Measurements from ENCODE around the gene PARD3. TPM values are rescaled to one million over a fixed set of nuclear protein-coding genes. Genes with fewer than 3 reads are reported as not detected.

PARD3 gene
- total and polyA plus RNA-seq, 10 of the 15 experiments (the other 5 are each of a cell fraction or from before 2014, with no cell fraction given): 2.6 to 43.1 (median 13.9) TPM

DNA sequence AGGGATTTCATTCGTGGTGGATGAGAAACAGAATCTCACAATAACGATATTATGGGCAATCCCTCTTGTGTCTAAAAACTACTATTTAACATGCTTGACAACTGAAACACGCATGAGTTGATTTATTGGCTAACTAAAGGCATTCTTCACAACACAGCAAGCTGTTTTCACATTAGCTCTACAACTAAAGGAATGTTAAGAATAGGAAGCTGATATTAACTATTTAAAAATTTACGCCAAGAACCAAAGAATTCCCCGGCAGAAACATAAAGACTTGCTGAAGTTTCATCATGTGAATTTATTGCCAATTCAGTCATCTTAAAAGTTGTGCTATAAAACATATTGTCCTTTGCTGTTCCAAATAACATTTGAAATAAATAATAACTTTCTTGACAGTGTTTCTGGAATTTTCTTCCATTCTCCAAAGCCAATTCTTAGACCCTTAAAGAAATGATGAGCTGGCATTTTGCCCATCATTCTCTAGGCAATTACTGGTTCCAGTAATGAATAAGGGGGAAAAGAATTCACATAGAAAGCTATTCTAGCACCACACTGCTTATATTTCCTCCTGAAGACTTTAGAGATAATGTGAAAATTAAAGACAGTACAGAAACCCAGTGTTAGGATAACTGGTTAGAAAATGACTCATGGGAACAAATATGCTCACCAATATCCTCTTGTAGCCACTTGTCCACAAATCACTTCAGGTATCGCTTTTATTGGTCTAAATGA, 233.1 kb downstream of the PARD3 start:
- Histone ChIP-seq H3K27me3 (replicated peaks in 1 of 2; ENCODE audit: control insufficient read depth in 2 of 2, insufficient read depth in 2 of 2, low read length in 1 of 2) (no peaks in the 10 kb centered on the region), H2AFZ (ENCODE audit: control insufficient read depth, low read depth, low read length) (no peak overlapping the region), H3K4me3 (no peak overlapping the region), H3K4me1 (ENCODE audit: control insufficient read depth, insufficient read depth, low read length) (no peaks in the 10 kb centered on the region), H3K9me3 (replicated peaks; ENCODE audit: control insufficient read depth, insufficient read depth, low read length) (no peaks in the 10 kb centered on the region), H3K4me2 (ENCODE audit: control insufficient read depth, insufficient read depth) (no peak overlapping the region), H3K9ac (ENCODE audit: control insufficient read depth, insufficient read depth, low read length) (no peak overlapping the region), H3K36me3 (ENCODE audit: control insufficient read depth in 2 of 2, insufficient read depth in 2 of 2, low read length in 1 of 2) (no peaks in the 10 kb centered on the region), H4K20me1 (ENCODE audit: control insufficient read depth, insufficient read depth) (no peaks in the 10 kb centered on the region), H3K27ac (ENCODE audit: control insufficient read depth, insufficient read depth) (no peak overlapping the region), H3K79me2 (ENCODE audit: control insufficient read depth, insufficient read depth, low read length) (no peaks in the 10 kb centered on the region)
- POLR2A ChIA-PET: interaction anchor here (0.6 to 1.4 kb wide), 2 partner anchors 9 to 563 kb away, joined by 3 to 4 read pairs; no protein-coding TSS in a partner anchor
- intact Hi-C loops (cut with micrococcal nuclease; ENCODE audit: unreplicated experiment): no loop called here
- no peak for ATAC-seq
- DNase-seq (ENCODE audit: low read depth, low spot score): no peak
- BruUV-seq (replicated peaks): no TSS peak
- no peak for TF ChIP-seq CBX5 (IDR thresholded peaks at IDR 0.05; ENCODE audit: low read depth)
- TF ChIP-seq, protein P1, sequence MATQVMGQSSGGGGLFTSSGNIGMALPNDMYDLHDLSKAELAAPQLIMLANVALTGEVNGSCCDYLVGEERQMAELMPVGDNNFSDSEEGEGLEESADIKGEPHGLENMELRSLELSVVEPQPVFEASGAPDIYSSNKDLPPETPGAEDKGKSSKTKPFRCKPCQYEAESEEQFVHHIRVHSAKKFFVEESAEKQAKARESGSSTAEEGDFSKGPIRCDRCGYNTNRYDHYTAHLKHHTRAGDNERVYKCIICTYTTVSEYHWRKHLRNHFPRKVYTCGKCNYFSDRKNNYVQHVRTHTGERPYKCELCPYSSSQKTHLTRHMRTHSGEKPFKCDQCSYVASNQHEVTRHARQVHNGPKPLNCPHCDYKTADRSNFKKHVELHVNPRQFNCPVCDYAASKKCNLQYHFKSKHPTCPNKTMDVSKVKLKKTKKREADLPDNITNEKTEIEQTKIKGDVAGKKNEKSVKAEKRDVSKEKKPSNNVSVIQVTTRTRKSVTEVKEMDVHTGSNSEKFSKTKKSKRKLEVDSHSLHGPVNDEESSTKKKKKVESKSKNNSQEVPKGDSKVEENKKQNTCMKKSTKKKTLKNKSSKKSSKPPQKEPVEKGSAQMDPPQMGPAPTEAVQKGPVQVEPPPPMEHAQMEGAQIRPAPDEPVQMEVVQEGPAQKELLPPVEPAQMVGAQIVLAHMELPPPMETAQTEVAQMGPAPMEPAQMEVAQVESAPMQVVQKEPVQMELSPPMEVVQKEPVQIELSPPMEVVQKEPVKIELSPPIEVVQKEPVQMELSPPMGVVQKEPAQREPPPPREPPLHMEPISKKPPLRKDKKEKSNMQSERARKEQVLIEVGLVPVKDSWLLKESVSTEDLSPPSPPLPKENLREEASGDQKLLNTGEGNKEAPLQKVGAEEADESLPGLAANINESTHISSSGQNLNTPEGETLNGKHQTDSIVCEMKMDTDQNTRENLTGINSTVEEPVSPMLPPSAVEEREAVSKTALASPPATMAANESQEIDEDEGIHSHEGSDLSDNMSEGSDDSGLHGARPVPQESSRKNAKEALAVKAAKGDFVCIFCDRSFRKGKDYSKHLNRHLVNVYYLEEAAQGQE (IDR thresholded peaks at IDR 0.05; ENCODE audit: low read depth, low read length): no peak
- TF ChIP-seq, protein P2, sequence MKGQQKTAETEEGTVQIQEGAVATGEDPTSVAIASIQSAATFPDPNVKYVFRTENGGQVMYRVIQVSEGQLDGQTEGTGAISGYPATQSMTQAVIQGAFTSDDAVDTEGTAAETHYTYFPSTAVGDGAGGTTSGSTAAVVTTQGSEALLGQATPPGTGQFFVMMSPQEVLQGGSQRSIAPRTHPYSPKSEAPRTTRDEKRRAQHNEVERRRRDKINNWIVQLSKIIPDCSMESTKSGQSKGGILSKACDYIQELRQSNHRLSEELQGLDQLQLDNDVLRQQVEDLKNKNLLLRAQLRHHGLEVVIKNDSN (IDR thresholded peaks at IDR 0.05; ENCODE audit: borderline replicate concordance, extremely low read length, insufficient read depth, low read depth, low read length): no peak
- TF ChIP-seq, protein P3, sequence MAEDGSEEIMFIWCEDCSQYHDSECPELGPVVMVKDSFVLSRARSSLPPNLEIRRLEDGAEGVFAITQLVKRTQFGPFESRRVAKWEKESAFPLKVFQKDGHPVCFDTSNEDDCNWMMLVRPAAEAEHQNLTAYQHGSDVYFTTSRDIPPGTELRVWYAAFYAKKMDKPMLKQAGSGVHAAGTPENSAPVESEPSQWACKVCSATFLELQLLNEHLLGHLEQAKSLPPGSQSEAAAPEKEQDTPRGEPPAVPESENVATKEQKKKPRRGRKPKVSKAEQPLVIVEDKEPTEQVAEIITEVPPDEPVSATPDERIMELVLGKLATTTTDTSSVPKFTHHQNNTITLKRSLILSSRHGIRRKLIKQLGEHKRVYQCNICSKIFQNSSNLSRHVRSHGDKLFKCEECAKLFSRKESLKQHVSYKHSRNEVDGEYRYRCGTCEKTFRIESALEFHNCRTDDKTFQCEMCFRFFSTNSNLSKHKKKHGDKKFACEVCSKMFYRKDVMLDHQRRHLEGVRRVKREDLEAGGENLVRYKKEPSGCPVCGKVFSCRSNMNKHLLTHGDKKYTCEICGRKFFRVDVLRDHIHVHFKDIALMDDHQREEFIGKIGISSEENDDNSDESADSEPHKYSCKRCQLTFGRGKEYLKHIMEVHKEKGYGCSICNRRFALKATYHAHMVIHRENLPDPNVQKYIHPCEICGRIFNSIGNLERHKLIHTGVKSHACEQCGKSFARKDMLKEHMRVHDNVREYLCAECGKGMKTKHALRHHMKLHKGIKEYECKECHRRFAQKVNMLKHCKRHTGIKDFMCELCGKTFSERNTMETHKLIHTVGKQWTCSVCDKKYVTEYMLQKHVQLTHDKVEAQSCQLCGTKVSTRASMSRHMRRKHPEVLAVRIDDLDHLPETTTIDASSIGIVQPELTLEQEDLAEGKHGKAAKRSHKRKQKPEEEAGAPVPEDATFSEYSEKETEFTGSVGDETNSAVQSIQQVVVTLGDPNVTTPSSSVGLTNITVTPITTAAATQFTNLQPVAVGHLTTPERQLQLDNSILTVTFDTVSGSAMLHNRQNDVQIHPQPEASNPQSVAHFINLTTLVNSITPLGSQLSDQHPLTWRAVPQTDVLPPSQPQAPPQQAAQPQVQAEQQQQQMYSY (CRISPR knock-in tag; IDR thresholded peaks at IDR 0.05): no peak
- TF ChIP-seq RCOR1 (conservative IDR thresholded peaks at IDR 0.05; ENCODE audit: low read depth, low read length): no peak
- TF ChIP-seq CBX3 (IDR thresholded peaks at IDR 0.05; ENCODE audit: borderline replicate concordance, low read depth): no peak
- TF ChIP-seq, protein P4, sequence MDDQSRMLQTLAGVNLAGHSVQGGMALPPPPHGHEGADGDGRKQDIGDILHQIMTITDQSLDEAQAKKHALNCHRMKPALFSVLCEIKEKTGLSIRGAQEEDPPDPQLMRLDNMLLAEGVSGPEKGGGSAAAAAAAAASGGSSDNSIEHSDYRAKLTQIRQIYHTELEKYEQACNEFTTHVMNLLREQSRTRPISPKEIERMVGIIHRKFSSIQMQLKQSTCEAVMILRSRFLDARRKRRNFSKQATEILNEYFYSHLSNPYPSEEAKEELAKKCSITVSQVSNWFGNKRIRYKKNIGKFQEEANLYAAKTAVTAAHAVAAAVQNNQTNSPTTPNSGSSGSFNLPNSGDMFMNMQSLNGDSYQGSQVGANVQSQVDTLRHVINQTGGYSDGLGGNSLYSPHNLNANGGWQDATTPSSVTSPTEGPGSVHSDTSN (IDR thresholded peaks at IDR 0.05; ENCODE audit: insufficient replicate concordance, low read depth, low read length): no peak
- no peak for TF ChIP-seq DPF2 (IDR thresholded peaks at IDR 0.05)
- TF ChIP-seq HDGF (IDR thresholded peaks at IDR 0.05): no peak
- TF ChIP-seq PAX8 (IDR thresholded peaks at IDR 0.05): no peak
- no peak for TF ChIP-seq PML (IDR thresholded peaks at IDR 0.05; ENCODE audit: low read length)
- no peak for TF ChIP-seq EZH2 (IDR thresholded peaks at IDR 0.05; ENCODE audit: borderline replicate concordance, control insufficient read depth, low read depth, low read length)
- RAD21 ChIA-PET (ENCODE audit: unreplicated experiment): no interaction called here
- SMC1A ChIA-PET (ENCODE audit: uncharacterized antibody, unreplicated experiment): interaction anchor here (0.7 to 1.4 kb wide), 4 partner anchors 14 to 137 kb away, joined by 3 read pairs; no protein-coding TSS in a partner anchor
- in situ Hi-C loops (cut with MboI): no loop called here
- WGBS (ENCODE audit: insufficient coverage, insufficient replicate concordance, low lambda C conversion rate, missing lambda C conversion rate): 64% methylated on average over 6 of the region's 6 CpGs
- CTCF ChIA-PET: interaction anchor here (0.6 to 1.6 kb wide), 4 partner anchors 12 to 1727 kb away, joined by 3 to 4 read pairs (median 3); no protein-coding TSS in a partner anchor
- no peak for FAIRE-seq

Measured in GM12878 (cell line).